ENCODE results near the gene UGT2B7. TPM values are rescaled to one million over a fixed set of nuclear protein-coding genes. Genes with fewer than 3 reads are reported as not detected.
A peak's percentile ranks its signal among the peaks of the same experiment; 100 is the strongest.

UGT2B7 gene
- total RNA-seq, 6 experiments from 2014 or later: 0.14 to 0.24 (median 0.20) TPM; not detected in 3

- Mint-ChIP-seq H3K4me3 (no peak overlapping the region), H3K36me3 (ENCODE audit: low read depth) (no peaks in the 10 kb centered on the region), H3K4me1 (ENCODE audit: low read depth) (peaks cover 25% of the 10 kb centered on the region), H3K9me3 (no peaks in the 10 kb centered on the region), H3K27ac (no peak overlapping the region), H3K27me3 (ENCODE audit: insufficient read depth) (no peaks in the 10 kb centered on the region)
- TF ChIP-seq CTCF (IDR thresholded peaks at IDR 0.05): no peak
- no peak for DNase-seq
Measured at GRCh38 chr4:69071286-69071685, 25.0 kb upstream of the UGT2B7 start.

GRCh38 chr4:69073375-69073774 is 22.9 kb upstream of the UGT2B7 start:
- no peak for DNase-seq
- Mint-ChIP-seq H3K27ac (no peak overlapping the region), H3K27me3 (ENCODE audit: insufficient read depth) (no peaks in the 10 kb centered on the region), H3K4me3 (no peak overlapping the region), H3K36me3 (ENCODE audit: low read depth) (no peaks in the 10 kb centered on the region), H3K4me1 (ENCODE audit: low read depth) (peaks cover 12% of the 10 kb centered on the region), H3K9me3 (no peaks in the 10 kb centered on the region; the same call in 1 of the 2 replicates)
- TF ChIP-seq CTCF (IDR thresholded peaks at IDR 0.05): no peak

GRCh38 chr4:69075061-69075792 is 21.0 kb upstream of the UGT2B7 start:
- peak overlapping the region; percentile 62 for H3K27ac Mint-ChIP-seq

DNA sequence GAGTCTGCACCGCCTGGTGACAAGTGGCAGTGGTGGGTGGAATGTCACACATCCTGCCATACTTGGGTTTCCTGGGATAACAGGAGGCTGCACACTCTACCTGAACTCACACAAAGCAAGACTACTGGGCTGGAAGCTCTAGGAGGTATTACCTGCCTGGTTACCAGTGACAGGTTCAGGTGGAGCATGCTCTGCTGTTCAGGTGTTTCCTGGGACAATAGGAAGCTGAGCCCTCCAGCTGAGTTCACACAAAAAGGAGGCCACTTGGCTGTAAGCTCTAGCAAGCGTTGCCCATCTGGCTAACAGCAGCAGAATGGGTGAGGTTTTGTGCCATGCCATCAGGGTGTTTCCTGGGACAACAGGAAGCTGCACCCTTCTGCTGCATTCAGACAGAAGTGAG is 17.4 kb upstream of the UGT2B7 start:
- peaks cover 13% of the 10 kb centered on the region; the same call in 1 of the 2 replicates for H3K36me3 Mint-ChIP-seq (ENCODE audit: low read depth)
- no peak overlapping the region for H3K27ac Mint-ChIP-seq
- TF ChIP-seq CTCF (IDR thresholded peaks at IDR 0.05): no peak
- peaks cover 17% of the 10 kb centered on the region for H3K9me3 Mint-ChIP-seq
- DNase-seq: no peak
- H3K4me3 Mint-ChIP-seq: no peak overlapping the region
- H3K27me3 Mint-ChIP-seq (ENCODE audit: insufficient read depth): no peaks in the 10 kb centered on the region
- H3K4me1 Mint-ChIP-seq (ENCODE audit: low read depth): peaks cover 23% of the 10 kb centered on the region

More at GRCh38 chr4:69075061-69075792, 21.0 kb upstream of the UGT2B7 start:
- Mint-ChIP-seq H3K36me3 (ENCODE audit: low read depth) (no peaks in the 10 kb centered on the region), H3K4me1 (ENCODE audit: low read depth) (peaks cover 12% of the 10 kb centered on the region), H3K4me3 (peak overlapping the region; percentile 51), H3K27me3 (ENCODE audit: insufficient read depth) (no peaks in the 10 kb centered on the region), H3K9me3 (no peaks in the 10 kb centered on the region; the same call in 1 of the 2 replicates)
- no peak for DNase-seq
- TF ChIP-seq CTCF (IDR thresholded peaks at IDR 0.05): no peak

DNA sequence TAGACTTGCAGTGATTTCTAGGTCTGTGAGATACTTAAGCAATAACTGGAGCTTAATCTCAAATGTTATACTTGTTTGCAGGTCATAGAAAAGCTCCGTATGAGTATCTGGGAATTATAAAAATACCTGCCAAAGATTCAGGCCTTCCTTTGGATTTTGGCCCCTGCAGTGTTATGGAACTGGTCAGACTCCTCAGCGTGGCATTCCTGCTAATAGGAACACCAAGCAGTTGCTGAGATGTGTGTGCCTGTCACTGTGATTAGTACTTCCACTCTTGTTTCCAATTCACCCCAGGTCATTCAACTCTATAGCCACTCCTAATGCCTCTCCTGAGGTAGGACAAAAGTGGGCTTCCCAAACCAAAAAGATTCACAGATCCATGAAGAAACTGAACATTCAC is 7.8 kb upstream of the UGT2B7 start:
- no peak for TF ChIP-seq CTCF (IDR thresholded peaks at IDR 0.05)
- Mint-ChIP-seq H3K27me3 (ENCODE audit: insufficient read depth) (no peaks in the 10 kb centered on the region), H3K4me3 (no peak overlapping the region), H3K9me3 (peaks cover 4% of the 10 kb centered on the region), H3K36me3 (ENCODE audit: low read depth) (0 out of 2 replicates have a peak, but pooled peaks cover 4% of the 10 kb centered on the region), H3K27ac (no peak overlapping the region), H3K4me1 (ENCODE audit: low read depth) (peaks cover 30% of the 10 kb centered on the region)
- no peak for DNase-seq
